PC-3 (cell line): ENCODE results near the gene LAMA3.

Experiments
- EZH2 ChIP-seq: fragments of 300-600 bp; sonication (generic); IDR thresholded peaks from one replicate; pipeline ENCODE4 v1.6.1; 2017; ENCODE audit warnings: antibody characterized with exemption, mild to moderate bottlenecking, low read length; ENCODE audit not compliant: unreplicated experiment
- EZH2phosphoT487 ChIP-seq: fragments of 300-600 bp; sonication (generic); IDR thresholded peaks from 2 replicates; pipeline ENCODE4 v1.6.1; 2018; ENCODE audit warnings: mild to moderate bottlenecking, antibody characterized with exemption, low read length, borderline replicate concordance
- TF ChIP-seq, protein P1 (sequence below): fragments of 300-600 bp; sonication (generic); conservative IDR thresholded peaks from 2 replicates; pipeline ENCODE4 v1.5.1; 2017; ENCODE audit warnings: antibody characterized with exemption, low read depth, mild to moderate bottlenecking, low read length

- TF ChIP-seq, protein P1, sequence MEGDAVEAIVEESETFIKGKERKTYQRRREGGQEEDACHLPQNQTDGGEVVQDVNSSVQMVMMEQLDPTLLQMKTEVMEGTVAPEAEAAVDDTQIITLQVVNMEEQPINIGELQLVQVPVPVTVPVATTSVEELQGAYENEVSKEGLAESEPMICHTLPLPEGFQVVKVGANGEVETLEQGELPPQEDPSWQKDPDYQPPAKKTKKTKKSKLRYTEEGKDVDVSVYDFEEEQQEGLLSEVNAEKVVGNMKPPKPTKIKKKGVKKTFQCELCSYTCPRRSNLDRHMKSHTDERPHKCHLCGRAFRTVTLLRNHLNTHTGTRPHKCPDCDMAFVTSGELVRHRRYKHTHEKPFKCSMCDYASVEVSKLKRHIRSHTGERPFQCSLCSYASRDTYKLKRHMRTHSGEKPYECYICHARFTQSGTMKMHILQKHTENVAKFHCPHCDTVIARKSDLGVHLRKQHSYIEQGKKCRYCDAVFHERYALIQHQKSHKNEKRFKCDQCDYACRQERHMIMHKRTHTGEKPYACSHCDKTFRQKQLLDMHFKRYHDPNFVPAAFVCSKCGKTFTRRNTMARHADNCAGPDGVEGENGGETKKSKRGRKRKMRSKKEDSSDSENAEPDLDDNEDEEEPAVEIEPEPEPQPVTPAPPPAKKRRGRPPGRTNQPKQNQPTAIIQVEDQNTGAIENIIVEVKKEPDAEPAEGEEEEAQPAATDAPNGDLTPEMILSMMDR: no peak
- TF ChIP-seq EZH2phosphoT487 (no peak), EZH2 (no peak)
Observed at GRCh38 chr18:23842305-23842704, 153.1 kb downstream of the LAMA3 start.
